PFSK-1 (cell line): ENCODE measurements around the gene CCDC88C.

ENCODE experiments used
- FOXP2 ChIP-seq: optimal IDR thresholded peaks from 2 replicates; pipeline ENCODE3; 2011; ENCODE audit warnings: borderline replicate concordance, control low read depth, inconsistent platforms; ENCODE audit not compliant: insufficient read depth; ENCODE audit errors: extremely low read length, extremely low read depth
- POLR2AphosphoS5 ChIP-seq: IDR thresholded peaks from 2 replicates; pipeline ENCODE4 v1.6.1; 2012; ENCODE audit warnings: low read depth, mild to moderate bottlenecking, control low read depth, low read length, moderate library complexity
- SIN3A ChIP-seq: IDR thresholded peaks from 2 replicates; pipeline ENCODE4 v1.6.1; 2012; ENCODE audit warnings: mild to moderate bottlenecking, low read length, moderate library complexity, borderline replicate concordance; ENCODE audit not compliant: insufficient read depth
- TAF1 ChIP-seq: IDR thresholded peaks from 2 replicates; pipeline ENCODE4 v1.6.1; 2012; ENCODE audit warnings: low read length, control low read depth, borderline replicate concordance; ENCODE audit not compliant: insufficient read depth
- TF ChIP-seq, protein P1 (sequence below), 2 experiments: IDR thresholded peaks; 2 replicates each; pipeline versions ENCODE4 v1.6.1 to v1.8.0; 2011 to 2012; ENCODE audit warnings: low read depth in 2 of 2, low read length in 2 of 2, control low read depth in 1 of 2, inconsistent platforms in 1 of 2, mild to moderate bottlenecking in 1 of 2, moderate library complexity in 1 of 2; ENCODE audit not compliant: insufficient read depth in 1 of 2

DNA sequence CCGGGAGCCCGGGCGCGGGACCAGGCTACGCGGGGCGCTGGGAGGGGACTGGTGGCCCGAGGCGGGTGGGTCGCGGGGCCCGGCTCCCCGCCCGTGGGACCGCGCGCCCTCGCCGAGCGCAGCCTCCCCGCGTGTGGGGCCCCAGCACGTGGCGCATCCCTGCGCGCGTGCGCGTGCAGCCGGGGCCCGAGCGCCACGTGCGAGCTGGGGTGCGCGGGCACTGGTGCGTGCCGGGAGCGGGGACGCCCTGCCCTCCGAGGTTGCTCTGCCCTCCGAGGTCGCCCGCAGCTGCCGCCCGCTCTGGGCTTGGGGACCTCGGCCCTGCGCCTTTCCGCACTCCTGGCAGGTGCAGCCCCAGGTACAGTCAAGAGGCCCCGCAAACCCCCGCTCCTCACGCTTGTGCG lies 365 bp upstream of the CCDC88C start:
- TF ChIP-seq, protein P1, sequence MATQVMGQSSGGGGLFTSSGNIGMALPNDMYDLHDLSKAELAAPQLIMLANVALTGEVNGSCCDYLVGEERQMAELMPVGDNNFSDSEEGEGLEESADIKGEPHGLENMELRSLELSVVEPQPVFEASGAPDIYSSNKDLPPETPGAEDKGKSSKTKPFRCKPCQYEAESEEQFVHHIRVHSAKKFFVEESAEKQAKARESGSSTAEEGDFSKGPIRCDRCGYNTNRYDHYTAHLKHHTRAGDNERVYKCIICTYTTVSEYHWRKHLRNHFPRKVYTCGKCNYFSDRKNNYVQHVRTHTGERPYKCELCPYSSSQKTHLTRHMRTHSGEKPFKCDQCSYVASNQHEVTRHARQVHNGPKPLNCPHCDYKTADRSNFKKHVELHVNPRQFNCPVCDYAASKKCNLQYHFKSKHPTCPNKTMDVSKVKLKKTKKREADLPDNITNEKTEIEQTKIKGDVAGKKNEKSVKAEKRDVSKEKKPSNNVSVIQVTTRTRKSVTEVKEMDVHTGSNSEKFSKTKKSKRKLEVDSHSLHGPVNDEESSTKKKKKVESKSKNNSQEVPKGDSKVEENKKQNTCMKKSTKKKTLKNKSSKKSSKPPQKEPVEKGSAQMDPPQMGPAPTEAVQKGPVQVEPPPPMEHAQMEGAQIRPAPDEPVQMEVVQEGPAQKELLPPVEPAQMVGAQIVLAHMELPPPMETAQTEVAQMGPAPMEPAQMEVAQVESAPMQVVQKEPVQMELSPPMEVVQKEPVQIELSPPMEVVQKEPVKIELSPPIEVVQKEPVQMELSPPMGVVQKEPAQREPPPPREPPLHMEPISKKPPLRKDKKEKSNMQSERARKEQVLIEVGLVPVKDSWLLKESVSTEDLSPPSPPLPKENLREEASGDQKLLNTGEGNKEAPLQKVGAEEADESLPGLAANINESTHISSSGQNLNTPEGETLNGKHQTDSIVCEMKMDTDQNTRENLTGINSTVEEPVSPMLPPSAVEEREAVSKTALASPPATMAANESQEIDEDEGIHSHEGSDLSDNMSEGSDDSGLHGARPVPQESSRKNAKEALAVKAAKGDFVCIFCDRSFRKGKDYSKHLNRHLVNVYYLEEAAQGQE (IDR thresholded peaks at IDR 0.05; ENCODE audit: insufficient read depth in 1 of 2, low read depth in 2 of 2, low read length in 2 of 2) = no peak
- TF ChIP-seq POLR2AphosphoS5 (no peak), SIN3A (no peak), FOXP2 (no peak), TAF1 (no peak)
